Brain microvascular endothelial cell (primary cell): Measurements from ENCODE around the gene RAB28.

Experiments
- DNase-seq: peaks from one replicate; pipeline ENCODE4 v3.0.0-alpha.2; 2020
- H3K27ac ChIP-seq: fragments of 250-450 bp; sonication (Bioruptor Pico); 2 replicates; pipeline ENCODE4 v1.5.1; 2020; ENCODE audit warnings: mild to moderate bottlenecking, moderate library complexity
- H3K27me3 ChIP-seq: fragments of 250-450 bp; sonication (Bioruptor Pico); replicated peaks from 2 replicates; pipeline ENCODE4 v1.5.1; 2020; ENCODE audit warnings: mild to moderate bottlenecking
- H3K36me3 ChIP-seq: fragments of 250-450 bp; sonication (Bioruptor Pico); replicated peaks from 2 replicates; pipeline ENCODE4 v1.5.1; 2020; ENCODE audit warnings: mild to moderate bottlenecking
- H3K4me3 ChIP-seq: 2 replicates; pipeline ENCODE4 v1.5.1; 2011; ENCODE audit warnings: low read depth, mild to moderate bottlenecking, control low read depth, low read length, moderate library complexity
- CTCF ChIP-seq: IDR thresholded peaks from 2 replicates; pipeline ENCODE4 v1.5.1; 2011; ENCODE audit warnings: low read depth, mild to moderate bottlenecking, moderate library complexity, low read length, control low read depth, inconsistent platforms; ENCODE audit errors: missing control alignments
- in situ Hi-C: cut with HindIII; loops from 2 replicates; pipeline ENCODE4 v1.10.0; 2017; ENCODE audit warnings: low sequenced_read_pairs, low pct_ligation_motif_present

The RAB28 gene

GRCh38 chr4:13454786-13455185 lies 29.4 kb downstream of the RAB28 start:
- H3K36me3 ChIP-seq: no peaks in the 10 kb centered on the region
- no peak for DNase-seq
- no peak overlapping the region for H3K4me3 ChIP-seq
- no peaks in the 10 kb centered on the region for H3K27me3 ChIP-seq
- in situ Hi-C loops: no loop called here
- TF ChIP-seq CTCF: no peak
- no peak overlapping the region for H3K27ac ChIP-seq

GRCh38 chr4:13452927-13453579 lies 31.1 kb downstream of the RAB28 start:
- in situ Hi-C loops: no loop called here
- H3K36me3 ChIP-seq: no peaks in the 10 kb centered on the region
- H3K27me3 ChIP-seq: no peaks in the 10 kb centered on the region
- TF ChIP-seq CTCF: no peak
- no peak overlapping the region for H3K27ac ChIP-seq
- DNase-seq: no peak
- H3K4me3 ChIP-seq: no peak overlapping the region

GRCh38 chr4:13449590-13449989 lies 34.5 kb downstream of the RAB28 start:
- no peak for TF ChIP-seq CTCF
- Histone ChIP-seq H3K27ac (no peak overlapping the region), H3K4me3 (no peak overlapping the region), H3K27me3 (no peaks in the 10 kb centered on the region), H3K36me3 (no peaks in the 10 kb centered on the region)
- in situ Hi-C loops: no loop called here
- no peak for DNase-seq

GRCh38 chr4:13445841-13446790 lies 38.0 kb downstream of the RAB28 start:
- in situ Hi-C loops: no loop called here
- Histone ChIP-seq H3K27ac (no peak overlapping the region), H3K36me3 (no peaks in the 10 kb centered on the region), H3K27me3 (no peaks in the 10 kb centered on the region), H3K4me3 (no peak overlapping the region)
- no peak for TF ChIP-seq CTCF
- no peak for DNase-seq

- DNase-seq: no peak
- Histone ChIP-seq H3K4me3 (no peak overlapping the region), H3K27me3 (no peaks in the 10 kb centered on the region), H3K36me3 (no peaks in the 10 kb centered on the region), H3K27ac (no peak overlapping the region)
- TF ChIP-seq CTCF: no peak
- in situ Hi-C loops: no loop called here
Measured at GRCh38 chr4:13441506-13441905, 42.6 kb downstream of the RAB28 start.
